IMR-90 (cell line): Measurements from ENCODE around the gene PLCL1. TPM values are rescaled to one million over a fixed set of nuclear protein-coding genes. Genes with fewer than 3 reads are reported as not detected.

Experiments used
- ATAC-seq: fragments of 200-7000 bp; cut with Tn5 transposase; 2 replicates; pipeline ENCODE4 v1.9.1; 2020; ENCODE audit warnings: low read depth, mild to moderate bottlenecking, moderate library complexity
- BruUV-seq: library from RNA; stranded (reverse); fragments of 400-500 nt; replicated peaks from 2 replicates; lab custom pipeline; 2021; lab: Mats Ljungman, UMichigan
- CTCF ChIA-PET: fragments of 300-600 bp; formaldehyde crosslinking; extraction: SDS; loops from one replicate; lab custom pipeline; 2021; ENCODE audit warnings: antibody characterized with exemption; lab: Yijun Ruan, JAX
- POLR2A ChIA-PET: fragments of 300-600 bp; sonication (Branson Sonifier 250); formaldehyde crosslinking; loops from one replicate; lab custom pipeline; 2022; ENCODE audit warnings: antibody characterized with exemption; ENCODE audit not compliant: unreplicated experiment; lab: Charles Lee
- DNase-seq: peaks from one replicate; pipeline ENCODE4 v3.0.0; 2013
- H2AFZ ChIP-seq: replicated peaks from 2 replicates; pipeline ENCODE3; 2013; ENCODE audit warnings: low read length, mild to moderate bottlenecking; ENCODE audit not compliant: poor library complexity
- H2AK5ac ChIP-seq: 2 replicates; pipeline ENCODE4 v1.6.1; 2013; ENCODE audit warnings: low read depth, low read length, inconsistent platforms
- H2AK9ac ChIP-seq: replicated peaks from 2 replicates; pipeline ENCODE3; 2013; ENCODE audit warnings: mild to moderate bottlenecking, low read depth, low read length, moderate library complexity; ENCODE audit not compliant: poor library complexity
- H2BK120ac ChIP-seq: 2 replicates; pipeline ENCODE4 v1.6.1; 2013; ENCODE audit warnings: low read depth, low read length, inconsistent platforms
- H2BK15ac ChIP-seq: 3 replicates; pipeline ENCODE4 v1.6.1; 2013; ENCODE audit warnings: low read depth, low read length, inconsistent platforms
- H2BK20ac ChIP-seq: 2 replicates; pipeline ENCODE4 v1.6.1; 2013; ENCODE audit warnings: low read depth, mild to moderate bottlenecking, inconsistent platforms, low read length, moderate library complexity
- H2BK5ac ChIP-seq: 2 replicates; pipeline ENCODE4 v1.6.1; 2013; ENCODE audit warnings: mild to moderate bottlenecking, low read depth, low read length, inconsistent platforms; ENCODE audit not compliant: poor library complexity, severe bottlenecking
- H3K14ac ChIP-seq: replicated peaks from 2 replicates; pipeline ENCODE4 v1.6.1; 2013; ENCODE audit warnings: low read depth, low read length, inconsistent platforms
- H3K18ac ChIP-seq: 2 replicates; pipeline ENCODE4 v1.6.1; 2013; ENCODE audit warnings: low read depth, low read length, control low read depth
- H3K23ac ChIP-seq: 2 replicates; pipeline ENCODE4 v1.6.1; 2013; ENCODE audit warnings: low read depth, low read length, inconsistent platforms
- H3K27ac ChIP-seq: 2 replicates; pipeline ENCODE4 v1.5.1; 2013; ENCODE audit warnings: mild to moderate bottlenecking, control low read depth, low read length; ENCODE audit not compliant: insufficient read depth
- H3K27me3 ChIP-seq: 2 replicates; pipeline ENCODE4 v1.6.1; 2013; ENCODE audit warnings: low read length; ENCODE audit not compliant: control insufficient read depth, insufficient read depth
- H3K36me3 ChIP-seq: 2 replicates; pipeline ENCODE4 v1.6.1; 2013; ENCODE audit warnings: low read length, mixed read lengths; ENCODE audit not compliant: control insufficient read depth, insufficient read depth
- H3K4ac ChIP-seq: 2 replicates; pipeline ENCODE4 v1.6.1; 2013; ENCODE audit warnings: low read depth, low read length, inconsistent platforms
- H3K4me1 ChIP-seq: 2 replicates; pipeline ENCODE4 v1.6.1; 2013; ENCODE audit warnings: low read length, mixed read lengths; ENCODE audit not compliant: control insufficient read depth, insufficient read depth
- H3K4me2 ChIP-seq: 2 replicates; pipeline ENCODE4 v1.6.1; 2013; ENCODE audit warnings: low read depth, mild to moderate bottlenecking, control low read depth, low read length, moderate library complexity
- H3K4me3 ChIP-seq: 2 replicates; pipeline ENCODE4 v1.5.1; 2013; ENCODE audit warnings: low read depth, mild to moderate bottlenecking, control low read depth, low read length, moderate library complexity; ENCODE audit not compliant: insufficient read depth
- H3K56ac ChIP-seq: 2 replicates; pipeline ENCODE4 v1.6.1; 2013; ENCODE audit warnings: low read length, inconsistent platforms; ENCODE audit not compliant: insufficient read depth; ENCODE audit errors: extremely low read depth
- H3K79me1 ChIP-seq, 2 experiments: 2 replicates each; pipeline ENCODE4 v1.6.1; 2013; ENCODE audit warnings: low read length in 2 of 2, inconsistent platforms in 1 of 2, low read depth in 1 of 2
- H3K9ac ChIP-seq: 2 replicates; pipeline ENCODE4 v1.6.1; 2013; ENCODE audit warnings: low read depth, low read length, control low read depth
- H3K9me1 ChIP-seq: 2 replicates; pipeline ENCODE4 v1.6.1; 2013; ENCODE audit warnings: low read length, inconsistent platforms; ENCODE audit not compliant: insufficient read depth
- H3K9me3 ChIP-seq: 2 replicates; pipeline ENCODE4 v1.6.1; 2013; ENCODE audit warnings: low read length; ENCODE audit not compliant: control insufficient read depth, insufficient read depth
- H4K20me1 ChIP-seq: 2 replicates; pipeline ENCODE4 v1.6.1; 2013; ENCODE audit warnings: low read length, inconsistent platforms; ENCODE audit not compliant: insufficient read depth
- H4K5ac ChIP-seq: 2 replicates; pipeline ENCODE4 v1.6.1; 2013; ENCODE audit warnings: mild to moderate bottlenecking, low read depth, low read length, control low read depth
- H4K8ac ChIP-seq, 2 experiments: 2 replicates each; pipeline ENCODE4 v1.6.1; 2013; ENCODE audit warnings: low read depth in 2 of 2, low read length in 2 of 2, control low read depth in 1 of 2, inconsistent platforms in 1 of 2
- H4K91ac ChIP-seq: 2 replicates; pipeline ENCODE4 v1.6.1; 2013; ENCODE audit warnings: low read depth, low read length, inconsistent platforms; ENCODE audit not compliant: insufficient read depth
- MAFK ChIP-seq: IDR thresholded peaks from 2 replicates; pipeline ENCODE4 v1.6.1; 2012; ENCODE audit warnings: low read depth, low read length, improper control_type of control experiment
- MAZ ChIP-seq: IDR thresholded peaks from 2 replicates; pipeline ENCODE4 v1.6.1; 2012; ENCODE audit warnings: low read depth, mild to moderate bottlenecking, low read length, improper control_type of control experiment, moderate library complexity, borderline replicate concordance
- POLR2A ChIP-seq: IDR thresholded peaks from 2 replicates; pipeline ENCODE4 v1.6.1; 2012; ENCODE audit warnings: mild to moderate bottlenecking, low read depth, low read length
- RAD21 ChIP-seq: IDR thresholded peaks from 2 replicates; pipeline ENCODE4 v1.6.1; 2012; ENCODE audit warnings: low read length, improper control_type of control experiment
- RFX5 ChIP-seq: IDR thresholded peaks from 2 replicates; pipeline ENCODE4 v1.8.0; 2012; ENCODE audit warnings: low read depth, mild to moderate bottlenecking, low read length, moderate library complexity
- SMC3 ChIP-seq: fragments of 150-350 bp; IDR thresholded peaks from 2 replicates; pipeline ENCODE4 v1.6.1; 2016; ENCODE audit warnings: low read depth, mild to moderate bottlenecking, antibody characterized with exemption, low read length, moderate library complexity
- USF2 ChIP-seq: fragments of 150-350 bp; IDR thresholded peaks from 2 replicates; pipeline ENCODE4 v1.6.1; 2017; ENCODE audit warnings: mild to moderate bottlenecking, antibody characterized with exemption, low read length, low read depth
- WGBS, 2 experiments: methylation state at CpG; one replicate each; pipeline versions ENCODE4 v1.1.5 to v1.1.7; 2013; ENCODE audit warnings: missing lambda C conversion rate in 2 of 2; ENCODE audit not compliant: insufficient read length in 1 of 2; ENCODE audit errors: extremely low coverage in 2 of 2; 5-methylcytosine and 5-hydroxymethylcytosine counted together
- dilution Hi-C: fragments of 300-500 bp; cut with HindIII; formaldehyde crosslinking; loops from one replicate; pipeline ENCODE4 v1.14.3; 2018; ENCODE audit warnings: low sequenced_read_pairs; ENCODE audit not compliant: unreplicated experiment
- in situ Hi-C: fragments of 300-500 bp; cut with MboI; formaldehyde crosslinking; loops from 3 replicates; pipeline ENCODE4 v1.14.3; 2019; ENCODE audit warnings: low sequenced_read_pairs, inconsistent platforms, mixed read lengths
- intact Hi-C: fragments of 100-400 bp; cut with micrococcal nuclease; formaldehyde crosslinking; loops from 2 replicates; pipeline ENCODE4 v1.10.0; 2022
- polyA plus RNA-seq, 3 experiments: library from polyadenylated mRNA; depleted of rRNA; stranded (reverse); fragments of >200 nt; gene quantifications; 2 replicates each; pipeline ENCODE4 v1.2.3, GENCODE V29; 2012; ENCODE audit warnings: low replicate concordance in 1 of 3
- total RNA-seq: library from RNA; depleted of rRNA; stranded (reverse); fragments of >200 nt; gene quantifications from 2 replicates; pipeline ENCODE4 v1.2.3, GENCODE V29; 2012

Gene PLCL1
- total and polyA plus RNA-seq, 2 of the 4 experiments (the other 2 are of a cell fraction), result 0.14 to 0.18 TPM

- no TSS peak for BruUV-seq
Observed at GRCh38 chr2:197897960-197898678, 93.7 kb downstream of the PLCL1 start.

More at GRCh38 chr2:197897960-197898678, 93.7 kb downstream of the PLCL1 start:
- intact Hi-C loops (no loop called here), in situ Hi-C loops (no loop called here), dilution Hi-C loops (no loop called here)
- no peaks in the 10 kb centered on the region for H3K27me3 ChIP-seq
- ATAC-seq, result no peak
- no peak overlapping the region for H4K91ac ChIP-seq
- no CpG with 5 or more reads among the region's 4 CpGs for WGBS, 2 experiments
- CTCF ChIA-PET, result interaction anchor here (0.5 to 1.0 kb wide), 2 partner anchors 10 to 22 kb away, joined by 3 read pairs; no protein-coding TSS in a partner anchor
- H2BK5ac ChIP-seq, result no peak overlapping the region
- no peak overlapping the region for H3K27ac ChIP-seq
- no peaks in the 10 kb centered on the region; the same call in 1 of the 2 replicates for H3K4me1 ChIP-seq
- TF ChIP-seq POLR2A, result no peak
- no peak for TF ChIP-seq USF2
- TF ChIP-seq MAFK, result no peak
- TF ChIP-seq RFX5, result no peak
- no peak for TF ChIP-seq MAZ
- no peak for TF ChIP-seq SMC3
- TF ChIP-seq RAD21, result no peak
- H3K79me1 ChIP-seq, result no peaks in the 10 kb centered on the region
- H2AFZ ChIP-seq, result no peak overlapping the region
- no peak overlapping the region for H3K4ac ChIP-seq
- no peak overlapping the region for H2AK9ac ChIP-seq
- POLR2A ChIA-PET, result no interaction called here
- no peak overlapping the region for H2AK5ac ChIP-seq
- H4K5ac ChIP-seq, result no peak overlapping the region
- no peaks in the 10 kb centered on the region for H3K9me3 ChIP-seq
- no peak overlapping the region for H3K9ac ChIP-seq
- H3K4me3 ChIP-seq, result no peak overlapping the region
- no peak overlapping the region for H3K4me2 ChIP-seq
- H4K20me1 ChIP-seq, result no peaks in the 10 kb centered on the region
- no peaks in the 10 kb centered on the region for H3K9me1 ChIP-seq
- H2BK15ac ChIP-seq, result no peak overlapping the region
- H3K36me3 ChIP-seq, result no peaks in the 10 kb centered on the region
- H2BK120ac ChIP-seq, result no peak overlapping the region
- no peak overlapping the region for H3K14ac ChIP-seq
- no peak overlapping the region for H3K56ac ChIP-seq
- H2BK20ac ChIP-seq, result no peak overlapping the region
- H3K23ac ChIP-seq, result no peak overlapping the region
- DNase-seq, result no peak
- no peak overlapping the region for H4K8ac ChIP-seq
- H3K18ac ChIP-seq, result no peak overlapping the region
